ENCODE data around the gene FKBP8.
"Not testable (repeated sequence)": the region's sequence is repeated elsewhere in the genome, so short reads cannot be mapped to it uniquely, and the experiment has no call there.

Gene FKBP8

DNA sequence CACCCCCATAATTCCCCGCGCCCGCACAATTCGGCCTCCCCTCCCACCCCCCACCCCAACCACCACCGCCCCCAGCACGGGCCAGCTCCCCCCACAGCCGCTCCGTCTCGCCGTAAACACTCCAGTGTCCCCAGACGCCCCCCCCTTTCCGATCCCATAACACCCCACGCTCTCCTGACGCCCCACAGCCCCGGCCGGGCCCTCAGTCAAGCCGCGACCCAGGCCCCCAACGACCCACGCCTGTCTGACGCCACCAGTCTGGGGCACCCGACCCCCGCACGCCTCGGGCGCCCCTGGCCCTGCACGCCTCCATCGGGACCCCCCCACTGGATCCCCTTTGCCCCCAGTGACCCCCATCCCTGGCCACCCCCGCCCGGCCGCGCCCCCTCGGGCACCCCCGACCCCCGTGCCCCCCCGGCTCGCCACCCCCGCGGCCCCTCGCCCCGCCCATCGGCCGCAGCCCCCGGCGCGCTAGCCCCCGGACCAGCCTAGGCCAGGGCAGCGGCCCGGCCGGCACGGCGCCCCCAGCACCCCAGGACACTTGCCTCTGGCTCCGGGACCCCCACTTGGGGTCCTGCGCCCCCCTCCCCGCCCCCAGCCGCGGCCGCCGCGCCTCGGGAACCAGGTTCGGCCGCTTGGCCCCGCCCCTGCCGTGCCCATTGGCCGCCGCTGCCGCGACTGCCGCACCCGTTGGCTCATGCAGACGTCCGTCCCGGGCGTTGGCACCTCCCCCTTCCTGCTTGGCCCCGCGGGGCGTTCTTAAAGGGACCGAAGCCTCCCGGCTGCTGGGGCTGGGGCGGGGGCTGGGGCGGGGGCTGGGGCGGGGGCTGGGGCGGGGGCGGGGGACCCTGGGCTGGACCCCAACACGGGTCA lies at the start of gene FKBP8:
TSS of gene FKBP8 (minus strand) at position 633 of the 873 bp plus-strand sequence. CDS start 1,603 bp downstream, outside the sequence.
- DNase-seq: peak; percentile 46

GRCh38 chr19:18592732-18593131 lies 49.4 kb upstream of the FKBP8 start:
- not testable (repeated sequence) for DNase-seq

GRCh38 chr19:18591735-18592385 lies 48.5 kb upstream of the FKBP8 start:
- DNase-seq: no peak

DNA sequence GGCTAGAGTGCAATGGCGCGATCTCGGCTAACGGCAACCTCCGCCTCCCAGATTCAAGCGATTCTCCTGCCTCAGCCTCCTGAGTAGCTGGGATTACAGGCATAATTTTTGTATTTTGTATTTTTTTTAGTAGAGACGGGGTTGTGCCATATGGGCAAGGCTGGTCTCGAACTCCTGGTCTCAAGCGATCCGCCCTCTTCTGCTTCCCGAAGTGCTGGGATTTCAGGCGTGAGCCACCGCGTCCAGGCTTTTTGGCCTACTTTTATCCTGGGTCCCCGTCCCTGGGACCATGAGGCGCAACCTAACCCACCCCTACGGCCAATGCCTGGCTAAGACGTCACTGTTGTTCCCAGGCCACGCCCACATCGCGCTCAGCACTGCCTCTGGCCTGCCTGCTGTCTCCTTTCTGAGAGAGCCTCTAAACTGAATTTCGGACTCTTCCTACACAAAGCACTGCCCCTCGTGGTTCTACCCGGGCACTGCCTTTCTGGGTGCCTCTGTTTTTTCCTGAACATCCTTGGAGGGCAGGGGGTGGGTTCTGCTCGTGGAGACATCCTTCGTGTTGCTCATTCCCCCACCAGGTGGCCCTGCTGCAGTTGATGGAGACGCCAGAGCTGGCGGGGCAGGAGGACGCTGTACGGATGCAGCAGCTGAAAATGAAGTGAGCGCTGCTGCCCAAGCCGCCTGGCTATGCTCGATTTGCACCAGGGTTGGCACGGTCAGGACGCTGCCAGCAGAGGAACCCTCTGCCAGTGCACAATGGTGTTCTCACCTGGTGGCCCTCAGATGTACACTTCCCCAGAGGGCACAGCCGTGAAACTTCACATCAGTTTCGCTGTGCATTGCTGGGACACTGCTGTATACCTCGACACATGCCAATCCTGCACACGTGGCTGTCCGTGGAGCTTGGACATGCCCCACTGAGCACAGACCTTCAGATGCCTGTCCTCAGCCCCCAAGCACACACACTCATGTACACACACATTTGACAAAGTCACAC lies 47.2 kb upstream of the FKBP8 start:
- no peak for DNase-seq

- DNase-seq: no peak
Measured at GRCh38 chr19:18589380-18590272, 46.3 kb upstream of the FKBP8 start.

GRCh38 chr19:18588611-18589379 lies 45.4 kb upstream of the FKBP8 start, which contains the start of gene REX1BD:
REX1BD (plus strand) TSS chr19:18588798; CDS start chr19:18588802, 4 bp downstream.
- peak; percentile 45 for DNase-seq

- no peak for DNase-seq
Measured at GRCh38 chr19:18587962-18588610, 44.7 kb upstream of the FKBP8 start.

DNA sequence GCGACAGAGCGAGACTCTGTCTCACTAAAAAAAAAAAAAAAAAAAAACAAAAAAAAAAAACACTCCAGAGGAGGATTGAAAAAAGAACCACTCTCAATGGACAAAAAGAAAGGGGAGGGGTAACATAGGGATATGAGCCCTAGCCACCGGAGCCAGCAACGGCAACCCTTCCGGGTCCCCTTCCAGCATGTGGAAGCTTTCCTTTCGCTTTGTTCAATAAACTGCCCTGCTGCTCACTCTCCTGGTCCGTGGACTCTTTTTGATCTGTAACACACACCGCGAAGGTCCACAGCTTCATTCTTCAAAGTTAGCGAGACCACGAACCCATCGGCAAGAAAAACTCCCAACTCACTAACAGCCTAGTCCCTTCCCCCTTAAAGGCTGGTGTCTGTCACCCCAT lies 44.2 kb upstream of the FKBP8 start:
- DNase-seq: no peak

GRCh38 chr19:18586306-18586705 lies 42.9 kb upstream of the FKBP8 start:
- no peak for DNase-seq

DNA sequence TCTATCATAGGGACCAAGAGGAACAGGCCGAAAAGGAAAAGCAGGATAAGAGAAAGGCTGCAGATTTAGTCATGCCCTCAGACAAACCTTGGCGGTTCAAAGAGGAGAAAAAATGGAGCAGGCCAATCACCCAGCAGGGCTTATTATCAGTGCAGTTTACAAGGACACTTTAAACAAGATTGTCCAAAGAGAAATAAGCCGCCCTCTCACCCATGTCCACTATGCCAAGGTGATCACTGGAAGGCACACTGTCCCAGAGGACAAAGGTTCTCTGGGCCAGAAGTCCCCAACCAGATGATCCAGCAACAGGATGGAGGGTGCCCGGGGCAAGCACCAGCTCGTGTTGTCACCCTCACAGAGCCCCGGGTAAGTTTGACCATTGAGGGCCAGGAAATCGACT lies 36.9 kb upstream of the FKBP8 start:
- DNase-seq: no peak

- no peak for DNase-seq
Measured at GRCh38 chr19:18577365-18577914, 34.1 kb upstream of the FKBP8 start.

DNA sequence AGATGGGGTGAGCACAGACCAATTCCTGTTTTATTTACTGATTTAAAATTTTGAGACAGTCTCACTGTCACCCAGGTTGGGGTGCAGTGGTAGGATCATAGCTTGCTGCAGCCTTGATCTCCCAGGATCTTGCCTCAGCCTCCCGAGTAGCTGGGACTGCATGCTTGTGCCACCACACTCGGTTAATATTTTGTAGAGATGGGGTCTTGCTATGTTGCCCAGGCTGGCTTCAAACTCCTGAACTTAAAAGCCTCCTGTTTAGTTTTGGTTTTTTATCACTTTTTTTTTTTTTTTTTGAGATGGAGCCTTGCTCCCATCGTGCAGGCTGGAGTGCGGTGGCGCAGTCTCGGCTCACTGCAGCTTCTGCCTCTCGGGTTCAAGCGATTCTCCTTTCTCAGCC lies 33.0 kb upstream of the FKBP8 start:
- no peak for DNase-seq

- DNase-seq: no peak
Measured at GRCh38 chr19:18574691-18575291, 31.4 kb upstream of the FKBP8 start.

DNA sequence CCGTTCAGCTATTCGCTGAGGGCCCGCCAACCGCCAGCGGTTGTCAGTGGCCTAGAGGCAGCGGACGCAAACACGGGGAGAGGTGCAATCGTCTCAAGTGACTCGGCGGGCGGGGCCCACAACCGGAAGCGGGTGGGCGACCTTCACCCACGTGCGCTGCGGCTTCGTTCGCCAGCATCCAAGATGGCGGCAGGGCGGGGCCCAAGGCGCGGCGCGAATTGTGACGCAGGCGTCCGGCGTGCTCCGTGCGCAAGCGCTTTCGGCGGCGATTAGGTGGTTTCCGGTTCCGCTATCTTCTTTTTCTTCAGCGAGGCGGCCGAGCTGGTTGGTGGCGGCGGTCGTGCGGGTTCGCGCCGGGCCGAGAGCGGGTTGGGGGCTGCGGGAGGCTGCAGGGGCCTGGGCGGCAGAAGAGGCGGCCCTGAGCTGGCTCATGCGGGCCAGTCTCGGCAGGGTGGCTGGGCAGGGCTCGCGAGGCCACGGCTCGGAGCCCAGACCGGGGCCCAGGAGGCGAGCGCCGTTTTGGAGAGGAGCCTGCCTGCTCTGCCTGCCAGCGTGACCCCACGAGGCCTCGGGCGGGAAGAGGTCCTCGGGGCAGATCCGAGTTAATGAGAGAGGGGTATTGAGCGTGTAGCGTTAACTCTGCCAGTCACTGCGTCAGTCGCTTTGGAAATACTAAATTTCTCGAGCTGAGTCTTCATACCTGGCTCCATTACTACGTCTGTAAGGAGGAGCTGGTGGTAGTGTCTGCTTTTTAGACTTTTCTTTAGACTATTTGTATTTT lies 28.4 kb upstream of the FKBP8 start, which contains the start of gene UBA52:
TSS of gene UBA52 (plus strand) at position 294 of the 781 bp plus-strand sequence. CDS start 1,444 bp downstream, outside the sequence.
- peak; percentile 83 for DNase-seq

DNA sequence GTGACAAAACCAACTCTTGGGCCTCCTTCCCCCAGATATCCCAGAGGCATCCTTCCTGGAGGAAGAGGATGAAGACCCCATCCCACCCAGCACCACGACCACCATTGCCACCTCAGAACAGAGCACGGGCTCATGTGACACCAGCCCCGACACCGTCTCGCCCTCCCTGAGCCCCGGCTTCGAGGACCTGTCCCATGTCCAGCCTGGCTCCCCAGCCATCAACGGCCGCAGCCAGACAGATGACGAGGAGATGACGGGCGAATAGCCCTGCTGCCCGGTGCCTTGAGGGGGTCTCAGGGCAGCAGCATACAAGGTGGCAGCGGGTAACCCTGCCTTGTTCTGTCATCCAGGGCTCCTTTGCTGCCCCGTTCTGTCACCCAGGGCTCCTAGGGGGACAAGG lies 25.0 kb upstream of the FKBP8 start:
- no peak for DNase-seq

DNA sequence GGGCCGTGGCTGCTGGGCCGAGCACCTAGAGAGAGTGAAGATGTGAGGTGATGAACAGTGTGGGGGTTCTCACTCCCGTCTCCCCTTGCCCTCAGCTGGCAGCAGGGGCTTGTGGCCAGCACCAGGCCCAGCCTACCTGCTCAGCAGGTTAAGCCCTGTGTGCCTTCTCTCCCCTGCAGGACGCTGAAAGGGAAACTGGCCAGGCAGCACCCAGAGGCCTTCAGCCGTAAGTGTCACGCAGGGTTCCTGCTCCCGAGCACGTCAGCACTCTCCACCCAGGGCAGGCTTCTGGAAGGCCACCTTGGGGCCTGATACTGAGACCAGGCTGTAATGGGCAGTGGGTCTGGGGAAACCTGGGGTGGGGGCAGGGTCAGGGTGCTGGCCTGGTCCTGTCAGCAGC lies 23.6 kb upstream of the FKBP8 start:
- no peak for DNase-seq

DNA sequence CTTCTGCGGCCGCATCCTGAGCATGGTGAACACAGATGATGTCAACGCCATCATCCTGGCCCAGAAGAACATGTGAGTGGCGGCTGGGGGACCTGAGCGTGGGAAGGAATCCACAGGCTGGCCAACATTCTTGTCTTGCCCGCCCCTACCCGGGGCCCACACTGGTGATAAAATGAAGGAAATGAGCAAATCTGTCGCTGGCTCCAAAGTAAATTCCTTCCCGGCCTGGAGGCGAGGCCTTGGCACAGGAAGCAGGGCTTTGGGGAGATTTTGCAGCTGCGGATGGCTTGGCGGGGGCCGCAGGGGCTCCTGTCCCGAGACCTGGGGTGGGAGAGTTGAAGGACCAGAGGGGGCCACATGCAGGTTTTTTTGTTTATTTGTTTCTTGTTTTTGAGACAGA lies 18.7 kb upstream of the FKBP8 start:
- no peak for DNase-seq

DNA sequence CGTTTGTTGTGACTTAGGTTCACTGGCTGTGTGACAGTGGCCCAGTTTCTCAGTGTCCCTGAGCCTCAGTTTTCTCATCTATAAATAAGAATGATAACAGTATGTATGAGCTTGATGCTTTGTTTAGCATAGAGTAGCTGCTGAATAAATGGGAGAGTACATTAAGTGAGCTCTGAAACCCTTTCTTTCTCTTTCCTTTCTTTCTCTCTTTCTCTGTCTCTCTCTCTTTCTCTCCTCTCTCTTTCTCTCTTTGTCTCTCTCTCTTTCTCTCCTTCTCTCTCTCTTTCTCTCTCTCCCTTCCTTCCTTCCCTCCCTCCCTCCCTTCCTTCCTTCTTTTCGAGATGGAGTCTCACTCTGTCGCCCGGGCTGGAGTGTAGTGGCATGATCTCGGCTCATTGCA lies 16.3 kb upstream of the FKBP8 start:
- DNase-seq: no peak

DNA sequence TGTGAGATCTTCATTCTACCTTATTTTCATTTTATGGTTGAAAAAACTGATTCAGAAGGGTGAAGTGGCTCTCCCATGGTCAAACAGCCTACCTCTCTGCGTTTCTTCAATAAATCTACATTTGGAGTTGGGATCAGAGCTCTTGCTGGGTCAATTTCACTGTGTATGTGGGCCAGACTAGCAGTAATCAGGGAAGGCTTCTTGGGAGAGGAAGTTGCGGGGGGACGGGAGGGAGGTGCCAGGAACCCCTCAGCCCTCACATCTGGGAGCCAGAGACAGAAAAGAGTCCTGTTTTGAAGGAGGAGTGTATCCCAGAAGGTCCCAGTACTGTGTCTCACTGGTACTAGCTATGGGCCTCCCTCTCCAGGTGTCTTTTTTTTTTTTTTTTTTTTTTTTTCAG lies 15.2 kb upstream of the FKBP8 start:
- DNase-seq: no peak

Measured in NCI-H524 treated with DMSO at 0.1 percent for 48 hours (cell line).